Renal pelvis (tissue), 4 donors: ENCODE results near the gene TMEM184B. TPM values are rescaled to one million over a fixed set of nuclear protein-coding genes. Genes with fewer than 3 reads are reported as not detected.

Experiments used
- DNase-seq: peaks from one replicate; pipeline ENCODE4 v3.0.0-alpha.2; 2013
- polyA plus RNA-seq, 3 donors: library from polyadenylated mRNA; unstranded; fragments of 120-200 nt; gene quantifications; one replicate each; pipeline ENCODE4 v1.2.1, GENCODE V29; 2013; ENCODE audit not compliant: insufficient read length in 3 of 3

TMEM184B gene
- polyA plus RNA-seq, 3 donors: 43.5 to 52.0 (median 45.4) TPM

DNA sequence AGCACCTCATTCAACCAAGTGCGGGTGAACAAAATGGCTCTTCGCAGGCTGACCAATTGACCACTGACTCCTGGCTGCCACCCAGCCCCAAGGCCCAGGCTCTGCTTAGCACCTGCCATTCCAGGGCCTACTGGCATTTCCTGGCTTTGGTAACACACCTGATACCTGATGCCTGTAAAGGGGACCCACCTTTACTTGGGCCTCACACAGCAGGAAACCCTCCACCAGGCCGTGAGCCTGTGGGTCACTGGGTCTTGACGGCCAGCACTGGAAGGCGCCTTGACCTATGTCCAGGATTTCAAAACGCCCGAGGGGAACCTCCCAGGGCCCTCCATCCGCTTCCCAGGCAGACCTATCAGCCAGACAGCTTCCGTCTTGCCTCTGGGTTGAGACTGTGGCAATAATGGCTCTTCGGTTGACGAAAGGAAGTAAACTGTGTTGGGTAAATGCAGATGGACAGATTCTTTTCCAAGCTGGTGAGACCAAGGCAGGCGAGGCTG is 16.8 kb upstream of the TMEM184B start:
- DNase-seq: no peak

DNA sequence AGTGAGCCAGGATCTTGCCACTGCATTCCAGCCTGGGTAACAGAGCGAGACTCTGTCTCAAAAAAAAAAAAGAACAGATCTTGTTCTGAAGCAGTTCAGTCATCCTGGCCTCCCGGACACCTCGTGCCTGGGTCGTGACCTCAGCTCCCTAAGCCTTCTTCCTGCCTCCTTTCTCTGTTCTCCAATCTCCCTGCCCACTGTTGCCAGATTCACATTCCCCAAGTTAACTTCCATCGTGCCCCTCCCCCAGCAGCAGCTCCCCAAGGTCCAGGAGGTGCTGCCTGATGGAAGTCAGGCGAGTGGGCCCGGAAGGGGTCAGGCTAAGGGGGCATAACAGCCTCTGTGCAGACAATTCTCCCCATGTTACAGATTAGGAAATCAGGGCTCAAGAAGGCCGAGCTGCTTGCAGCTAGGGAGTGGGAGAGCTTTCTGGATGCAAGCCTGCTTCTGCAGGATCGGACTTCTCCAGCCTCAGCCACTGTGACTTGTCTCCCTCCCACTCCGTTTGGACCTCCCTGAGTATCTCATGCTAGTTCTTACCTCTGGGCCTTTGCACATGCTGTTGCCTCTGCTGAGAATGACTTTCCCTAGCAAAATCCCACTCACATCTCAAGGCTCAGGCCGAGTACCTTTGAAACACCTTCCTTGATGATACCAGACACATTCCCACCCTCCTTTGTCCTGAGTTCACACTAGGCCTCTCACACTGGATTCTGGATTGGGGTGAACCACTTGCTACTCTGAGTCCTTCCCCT is 14.3 kb upstream of the TMEM184B start:
- no peak for DNase-seq

DNA sequence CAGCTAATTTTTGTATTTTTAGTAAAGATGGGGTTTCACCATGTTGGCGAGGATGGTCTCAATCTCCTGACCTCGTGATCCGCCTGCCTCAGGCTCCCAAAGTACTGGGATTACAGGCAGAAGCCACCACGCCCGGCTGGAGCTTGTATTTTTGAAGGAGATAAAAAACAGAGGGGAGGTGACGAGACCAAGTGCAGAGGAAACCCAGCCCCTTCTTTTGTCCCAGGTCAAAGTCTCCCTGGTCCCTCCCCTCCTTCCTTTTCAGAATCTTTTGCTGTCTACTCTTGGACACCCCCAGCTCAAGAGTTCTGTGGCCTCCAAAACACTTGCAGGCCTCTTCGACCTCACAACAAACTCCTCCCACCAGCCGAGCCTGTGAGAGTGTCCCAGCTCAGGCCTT is 12.2 kb upstream of the TMEM184B start:
- no peak for DNase-seq

DNA sequence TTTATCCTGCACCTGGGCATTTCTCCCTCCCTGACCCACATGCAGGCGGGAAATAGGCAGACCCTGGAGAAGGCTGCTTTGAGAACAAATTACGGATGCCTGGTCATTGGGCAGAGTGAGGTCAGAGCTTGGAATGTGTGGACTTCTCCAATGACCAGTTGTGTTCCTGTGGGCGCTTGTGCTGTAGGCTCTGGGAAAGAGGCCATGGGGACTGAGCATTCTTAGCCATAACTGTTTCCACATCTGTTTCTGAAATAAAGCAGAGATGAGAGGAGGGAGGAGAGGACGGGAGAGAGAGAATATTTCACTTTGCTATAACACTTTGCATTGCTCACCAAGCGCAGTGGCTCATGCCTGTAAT is 11.2 kb upstream of the TMEM184B start:
- DNase-seq: no peak

DNA sequence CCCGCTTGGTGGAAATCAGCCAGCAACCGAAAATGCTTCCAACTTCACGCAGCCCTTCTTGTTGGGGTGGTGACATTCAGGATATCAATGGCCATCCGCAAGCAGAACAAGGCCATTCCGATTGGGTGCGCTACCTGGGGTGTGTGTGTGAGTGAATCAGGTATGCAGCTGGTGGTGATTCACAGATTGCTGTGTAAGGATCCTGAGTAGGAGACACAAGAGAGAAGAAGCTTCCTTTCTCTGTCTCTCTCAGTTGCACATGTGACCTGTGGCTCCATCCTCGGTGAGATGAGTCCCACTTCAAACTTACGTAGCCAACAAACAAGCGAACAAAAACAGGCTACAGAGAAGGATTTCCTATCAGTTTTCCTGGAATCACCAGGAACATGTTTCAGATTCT is 9.6 kb upstream of the TMEM184B start:
- DNase-seq: no peak

DNA sequence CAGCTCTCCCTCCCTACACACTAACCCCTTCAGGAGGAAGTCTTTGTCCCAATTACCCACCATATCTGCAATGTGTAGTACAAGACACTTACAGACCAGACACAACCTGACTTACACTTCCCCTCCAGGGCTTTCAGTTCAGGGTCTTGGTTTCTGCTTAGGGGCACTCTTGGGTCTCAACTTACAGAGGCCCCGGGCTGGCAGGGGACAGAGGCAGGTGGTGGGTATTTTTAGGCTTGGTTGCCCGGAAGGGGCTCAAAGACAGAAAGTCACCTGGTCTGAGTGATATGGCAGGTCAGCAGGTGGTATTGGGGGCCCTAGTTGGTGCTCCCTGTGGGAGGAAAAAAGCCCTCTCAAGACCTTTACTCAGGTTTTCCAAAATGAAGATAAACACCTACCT is 3.4 kb upstream of the TMEM184B start:
- no peak for DNase-seq

DNA sequence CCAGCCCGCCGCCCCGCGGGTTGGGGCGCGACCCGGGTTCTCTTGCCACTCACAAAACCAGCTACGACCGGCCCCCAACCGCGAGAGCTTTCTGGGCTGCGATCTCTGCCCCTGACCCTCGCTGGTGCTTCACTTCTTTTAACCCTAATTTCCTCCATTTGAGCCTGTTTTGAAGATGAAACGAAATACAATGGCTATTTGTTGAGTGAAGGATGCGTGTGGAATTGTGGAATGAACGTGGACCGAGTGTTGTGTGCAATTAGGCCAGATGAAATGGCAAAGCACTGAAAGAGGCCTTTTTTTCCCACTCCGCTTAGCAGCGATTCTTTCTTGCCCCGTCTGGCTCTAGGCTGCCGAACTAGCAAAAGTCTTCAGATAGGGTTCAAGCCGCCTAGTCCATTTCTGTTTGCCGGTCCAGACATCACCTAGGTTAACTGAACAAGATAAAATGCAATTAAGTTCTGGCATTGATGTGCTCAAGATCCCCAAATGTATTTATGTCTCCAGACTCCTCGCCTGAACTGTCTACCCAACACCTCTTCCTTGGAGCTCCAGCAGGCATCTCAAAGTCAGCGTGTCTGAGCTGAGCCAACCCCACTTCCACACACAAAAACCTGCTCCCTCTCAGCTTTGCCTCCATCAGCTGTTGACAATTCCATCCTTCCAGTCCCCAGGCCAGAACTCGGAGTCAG is 471 bp upstream of the TMEM184B start:
- no peak for DNase-seq

DNA sequence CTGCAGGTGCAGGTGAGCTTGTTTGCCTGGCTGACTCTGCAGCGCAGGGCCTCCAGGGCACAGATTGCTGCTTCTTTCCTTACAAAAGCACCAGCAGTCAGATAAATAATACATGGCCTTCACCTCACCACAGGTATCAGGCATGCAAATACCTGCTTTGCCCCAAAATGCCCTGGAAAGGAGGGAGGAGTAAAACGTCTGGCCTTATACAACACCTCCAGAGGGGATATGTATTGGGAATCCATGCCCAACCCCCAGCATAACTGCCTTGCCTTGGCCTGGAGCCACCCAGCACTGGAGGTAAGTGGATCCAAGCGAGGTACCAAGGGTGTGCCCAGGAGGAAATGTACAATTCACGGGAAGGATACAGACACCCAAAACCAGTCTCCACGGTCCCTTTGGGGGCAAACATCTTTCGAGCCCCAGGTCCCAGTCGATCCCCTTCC is 860 bp downstream of the TMEM184B start:
- no peak for DNase-seq

DNA sequence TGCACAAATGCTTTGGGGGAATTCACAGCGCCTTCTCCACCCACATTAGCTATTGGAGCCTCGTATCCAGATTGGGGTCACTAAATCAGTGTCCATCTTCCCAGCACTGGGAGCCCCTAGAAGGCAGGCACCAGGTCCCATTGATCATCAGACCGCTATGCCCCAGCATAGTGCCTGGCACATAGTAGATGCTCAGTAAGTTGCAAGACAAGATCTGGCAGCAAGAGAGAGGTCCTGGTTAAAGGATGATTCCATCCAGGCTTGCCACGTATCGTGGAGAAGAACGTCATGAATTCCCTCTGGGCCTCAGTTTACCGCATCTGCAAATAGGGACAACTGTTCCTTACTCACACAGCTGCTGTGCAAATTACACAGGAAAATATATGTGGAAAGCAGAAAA is 1.7 kb downstream of the TMEM184B start:
- DNase-seq: no peak

DNA sequence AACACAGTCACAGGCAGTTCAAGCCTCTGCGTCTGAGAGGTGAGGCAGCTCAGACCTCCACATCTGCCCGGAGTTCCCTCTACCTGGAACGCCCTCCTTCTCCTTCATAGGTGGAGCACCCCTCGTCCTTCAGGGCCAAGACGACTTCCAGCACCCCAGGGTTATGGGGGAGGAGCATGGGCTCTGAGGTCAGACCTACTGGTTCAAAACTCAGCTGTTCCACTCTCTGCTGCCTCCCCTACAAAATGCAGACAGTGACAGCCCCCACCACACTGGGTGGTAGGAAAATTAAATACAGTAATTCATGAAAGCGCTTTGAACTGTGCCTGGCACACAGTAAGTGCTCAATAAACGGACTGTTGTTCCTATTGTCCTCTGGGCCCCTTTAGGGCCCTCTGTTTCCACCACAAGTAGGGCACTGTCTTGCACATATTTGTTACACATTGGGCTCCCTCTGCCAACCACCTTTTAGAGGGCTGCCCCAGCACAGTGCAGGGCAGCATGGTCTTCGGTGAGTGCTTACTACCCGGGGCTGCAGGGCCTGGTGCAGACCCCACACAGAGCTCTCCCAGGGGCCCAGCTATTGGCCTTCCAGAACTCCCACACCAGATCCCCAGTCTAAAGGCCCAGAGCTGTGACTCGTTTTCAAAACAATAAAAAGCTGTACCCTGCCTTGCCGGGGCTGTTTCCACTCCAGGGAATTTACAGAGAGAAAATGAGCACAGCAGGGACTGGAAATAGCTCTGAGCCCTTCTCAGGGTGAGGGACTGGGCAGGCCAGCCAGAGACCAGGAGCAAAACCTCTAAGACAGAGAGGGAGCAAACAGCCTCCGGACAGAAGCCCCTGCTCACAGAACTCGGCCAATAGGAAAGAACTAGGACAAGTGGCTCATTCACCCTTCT is 2.5 kb downstream of the TMEM184B start:
- DNase-seq: no peak

DNA sequence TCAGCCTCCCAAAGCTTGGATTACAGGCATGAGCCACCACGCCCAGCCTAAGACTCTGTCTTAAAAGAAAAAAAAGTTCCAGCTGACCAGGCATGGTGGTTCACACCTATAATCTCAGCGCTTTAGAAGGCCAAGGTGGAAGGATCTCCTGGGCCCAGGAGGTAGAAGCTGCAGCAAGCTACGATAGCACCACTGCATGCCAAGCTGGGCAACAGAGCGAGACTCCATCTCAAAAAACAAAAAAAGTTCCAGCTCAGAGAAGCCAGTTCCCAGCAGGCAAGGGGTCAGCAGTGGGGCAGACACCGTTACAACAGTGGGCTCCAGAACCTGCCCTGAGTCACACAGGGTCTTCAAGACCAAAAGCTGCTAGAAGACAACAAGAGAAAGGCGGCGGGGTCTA is 3.3 kb downstream of the TMEM184B start:
- no peak for DNase-seq

DNA sequence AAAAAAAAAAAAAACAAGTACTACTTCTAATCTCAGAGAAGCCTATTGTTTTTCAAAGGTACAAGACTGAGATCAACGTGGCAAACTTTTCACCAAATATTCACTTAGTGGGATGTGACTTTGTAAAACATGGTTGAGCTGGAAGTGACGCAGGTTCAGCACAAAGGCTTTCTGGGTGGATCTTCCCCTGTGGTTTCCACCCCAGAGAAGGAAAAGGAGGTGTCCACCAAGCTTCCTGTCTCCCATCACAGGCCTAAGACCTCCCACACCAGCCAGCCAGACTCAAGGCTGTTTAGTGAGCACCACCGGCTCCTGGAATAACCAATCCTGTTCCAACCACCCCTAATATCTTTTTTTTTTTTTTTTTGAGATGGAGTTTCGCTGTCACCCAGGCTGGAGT is 5.7 kb downstream of the TMEM184B start:
- DNase-seq: no peak

DNA sequence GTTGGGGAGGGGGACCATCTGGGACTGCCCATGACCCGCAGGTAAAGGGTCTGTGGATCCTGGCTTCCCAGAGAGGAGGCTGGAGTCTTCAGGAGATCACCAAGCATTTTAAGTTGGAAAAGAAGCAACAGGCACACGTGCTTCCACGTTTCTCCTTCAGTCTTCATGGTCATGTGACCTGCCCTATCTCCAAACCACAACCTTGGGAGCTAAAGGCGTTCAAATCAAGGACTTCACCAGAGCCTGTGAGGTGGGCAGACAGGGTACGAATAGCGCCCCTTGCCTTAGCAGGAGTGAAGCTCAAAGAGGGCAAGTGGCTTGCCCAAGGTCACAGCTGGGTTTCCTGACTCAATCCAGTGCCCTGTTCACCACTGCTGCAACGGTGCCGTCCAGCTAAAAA is 6.7 kb downstream of the TMEM184B start:
- no peak for DNase-seq

DNA sequence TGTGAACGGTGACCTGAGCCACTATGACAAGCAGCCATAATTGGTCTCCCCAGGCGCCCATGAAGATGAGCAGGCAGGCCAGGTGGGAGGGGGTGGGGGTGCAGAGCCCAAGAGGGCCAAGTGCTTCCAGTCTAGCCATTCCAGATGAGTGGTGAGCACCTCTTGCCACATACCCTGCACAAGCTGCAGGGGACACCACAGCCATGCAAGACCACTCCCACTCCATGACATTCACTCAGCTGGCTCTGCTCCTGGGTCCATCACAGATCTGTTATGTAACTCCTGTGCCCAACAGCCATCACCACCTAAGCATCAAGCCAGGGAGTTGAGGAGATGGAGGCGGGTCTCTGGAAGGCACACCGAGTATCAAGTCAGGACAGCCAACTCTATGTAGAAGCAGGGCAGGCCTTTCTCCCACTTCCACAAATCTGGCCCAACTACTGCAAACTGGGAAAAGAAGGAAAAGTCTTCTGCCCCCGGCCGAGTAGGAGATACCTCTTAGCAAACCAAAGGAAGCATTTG is 8.4 kb downstream of the TMEM184B start:
- DNase-seq: no peak

DNA sequence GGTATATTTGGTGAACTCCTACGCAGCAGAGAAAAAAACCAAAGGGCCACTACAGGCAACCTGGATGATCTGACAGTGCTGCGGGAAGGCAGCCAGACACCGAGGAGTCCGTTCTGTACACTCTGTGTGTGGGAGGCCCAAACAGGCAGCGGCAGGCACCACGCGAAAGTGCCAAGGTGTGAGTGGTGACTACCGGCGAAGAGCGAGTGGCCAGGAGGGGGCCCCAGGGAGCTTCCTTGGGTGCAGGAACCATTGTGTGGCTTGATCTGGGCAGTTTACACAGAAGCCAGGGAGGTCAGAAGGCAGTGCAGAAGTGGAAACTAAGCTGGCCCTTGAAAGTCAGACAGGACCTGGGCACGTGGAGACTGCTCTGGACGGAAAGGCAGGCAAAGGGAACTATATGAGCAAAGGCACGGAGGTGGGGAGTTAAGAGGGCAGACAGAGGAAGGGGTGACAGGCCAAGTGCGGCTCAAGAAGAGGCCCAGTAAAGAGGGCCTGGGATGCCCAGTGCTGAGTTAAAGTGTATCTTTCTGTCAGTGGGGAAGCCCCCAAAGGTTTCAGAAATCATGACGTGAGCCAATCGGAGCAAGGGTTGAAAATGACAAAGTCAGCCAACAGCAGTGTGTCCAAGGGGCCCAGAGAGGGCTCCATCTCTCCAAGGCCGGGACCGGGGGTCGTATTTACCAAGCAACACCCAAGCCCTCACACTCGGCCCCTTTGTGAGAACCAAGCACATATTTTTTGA is 10.6 kb downstream of the TMEM184B start:
- no peak for DNase-seq

DNA sequence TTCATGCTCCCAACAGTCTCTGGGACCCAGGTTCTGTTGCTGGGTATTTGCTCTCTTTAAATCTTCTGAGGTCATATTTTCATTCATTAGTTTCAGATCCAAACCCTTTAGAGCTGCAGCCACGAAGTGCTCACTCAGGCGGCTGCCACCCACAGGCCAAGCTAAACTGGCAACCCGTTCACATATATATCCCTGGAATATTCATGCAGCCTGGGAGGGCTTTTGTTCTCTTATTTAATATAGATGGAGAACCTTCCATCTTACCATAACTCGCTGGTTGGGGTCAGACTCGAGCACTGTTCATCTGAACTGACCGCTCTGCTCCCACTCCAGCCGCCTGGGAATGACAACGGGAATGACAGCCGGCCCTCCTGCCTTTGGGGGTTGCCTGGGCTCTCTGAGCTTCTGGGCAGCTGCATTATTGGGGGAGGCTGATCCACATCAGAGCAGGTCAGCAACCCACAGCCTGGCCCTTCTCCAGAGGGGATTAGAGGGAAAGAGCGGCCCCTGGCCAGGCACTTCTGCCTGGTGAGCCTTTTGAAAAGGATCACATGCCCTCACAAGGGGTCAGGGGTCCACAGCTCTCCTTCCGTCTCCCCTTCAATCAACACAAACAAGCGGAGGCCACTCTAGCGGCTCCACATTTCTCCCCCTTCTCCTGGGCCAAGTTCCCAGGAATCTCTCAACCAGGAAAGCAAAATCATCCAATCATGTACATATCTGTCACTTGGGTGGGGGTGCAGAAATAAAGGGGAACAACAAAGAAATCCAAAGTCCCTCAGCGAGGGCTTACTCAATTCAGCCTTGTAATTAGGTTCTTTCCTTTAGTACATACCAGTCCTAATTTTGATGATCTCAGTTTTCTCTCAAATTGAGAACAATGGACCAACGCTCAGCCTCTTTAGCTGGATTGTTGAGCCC is 11.8 kb downstream of the TMEM184B start:
- DNase-seq: no peak

DNA sequence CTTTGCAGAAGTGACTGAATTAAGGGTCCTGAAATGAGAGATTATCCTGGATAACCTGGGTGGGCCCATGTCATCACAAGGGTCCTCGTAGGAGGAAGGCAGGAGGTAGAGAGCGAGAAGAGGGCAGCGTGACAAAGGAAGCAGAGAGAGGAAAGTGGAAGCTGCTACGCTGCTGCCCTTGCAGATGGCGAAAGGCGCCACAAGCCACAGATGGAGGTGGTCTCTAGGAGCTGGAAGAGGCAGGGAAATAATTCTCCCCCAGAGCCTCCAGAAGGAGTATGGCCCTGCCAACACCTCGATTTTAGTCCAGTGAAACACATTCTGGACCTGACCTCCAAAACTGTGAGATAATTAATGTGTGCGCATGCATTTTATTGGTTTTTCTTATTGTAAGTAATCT is 13.4 kb downstream of the TMEM184B start:
- DNase-seq: no peak

DNA sequence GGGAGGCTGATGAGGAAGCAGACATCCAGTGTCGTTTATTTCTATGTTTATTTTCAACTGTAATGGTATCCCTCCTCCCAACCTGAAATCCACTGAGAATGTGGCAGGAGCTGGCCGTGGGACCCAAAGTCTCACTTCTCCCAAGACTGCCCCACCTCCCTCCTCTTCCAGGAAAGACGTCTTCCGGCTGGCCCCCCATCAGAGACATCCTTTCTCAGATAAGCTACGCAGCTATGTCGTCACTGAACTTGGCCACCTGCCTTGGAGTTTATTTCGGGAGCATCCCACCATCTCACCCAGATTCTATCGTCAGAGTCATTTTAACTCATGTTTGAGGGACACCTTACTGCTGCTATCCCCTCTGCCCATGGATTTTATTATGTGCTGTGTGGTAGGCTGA is 13.9 kb downstream of the TMEM184B start:
- no peak for DNase-seq

DNA sequence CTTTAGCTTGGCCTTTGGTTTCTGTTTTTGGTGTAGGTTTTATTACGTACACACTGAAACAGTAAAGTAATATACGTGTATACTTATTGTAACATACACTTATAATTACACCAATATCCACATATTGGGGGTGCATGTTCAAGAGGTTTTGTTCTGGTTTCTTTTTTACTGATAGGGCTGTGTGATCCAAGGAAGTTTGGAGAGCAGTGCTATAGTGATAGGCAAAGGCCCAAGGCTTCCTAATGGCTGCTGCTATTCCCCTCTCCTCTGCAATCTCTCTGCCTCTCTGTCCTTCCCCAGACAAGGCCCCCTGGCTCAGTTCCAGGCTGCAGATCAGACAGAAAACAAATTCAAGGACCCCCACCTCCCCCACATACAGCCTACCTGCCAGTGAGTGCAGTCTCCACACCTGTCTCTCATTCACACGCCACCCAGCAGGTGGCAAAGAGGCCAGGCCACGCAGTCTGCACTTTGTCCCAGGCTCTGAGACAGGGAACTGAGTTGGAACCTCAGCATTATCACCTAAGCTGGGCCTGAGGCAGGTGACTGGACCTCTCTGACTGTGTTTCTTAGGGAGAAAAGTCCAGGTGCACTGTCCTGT is 15.1 kb downstream of the TMEM184B start:
- DNase-seq: no peak

DNA sequence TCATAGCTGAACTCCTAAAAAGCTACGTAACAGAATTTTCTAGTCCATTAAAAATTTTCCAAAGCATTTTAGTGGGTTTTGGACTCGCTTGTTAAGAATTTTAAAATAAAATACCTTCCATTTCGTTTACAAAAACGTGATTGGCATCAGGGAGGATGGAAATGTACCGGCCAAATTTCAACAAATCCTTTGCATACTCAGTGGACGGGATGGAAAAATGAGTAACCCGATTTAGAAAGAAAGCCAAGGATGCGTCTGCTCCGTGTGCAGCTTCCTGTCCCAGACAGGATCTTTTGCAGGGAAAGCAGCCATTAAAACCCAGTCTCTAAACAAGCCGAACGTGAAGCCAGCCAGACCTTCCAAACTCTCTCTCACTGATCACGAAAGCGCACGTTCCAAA is 15.6 kb downstream of the TMEM184B start:
- no peak for DNase-seq
